Lung (tissue), 12 donors: ENCODE data around the gene ACSL5. TPM values are rescaled to one million over a fixed set of nuclear protein-coding genes. Genes with fewer than 3 reads are reported as not detected.
"Not testable (repeated sequence)": the region's sequence is repeated elsewhere in the genome, so short reads cannot be mapped to it uniquely, and the experiment has no call there.

ENCODE experiments used
- ATAC-seq: fragments of 200-7000 bp; cut with Tn5 transposase; one replicate; pipeline ENCODE4 v1.9.1; 2020; ENCODE audit warnings: moderate number of reproducible peaks; ENCODE audit not compliant: insufficient read depth, low FRiP score
- DNase-seq, 3 donors: peaks; one replicate each; pipeline ENCODE4 v3.0.0-alpha.2; 2013 to 2017
- H3K27ac ChIP-seq, 2 donors: one replicate each; pipeline ENCODE4 v1.5.1; 2013; ENCODE audit warnings: mild to moderate bottlenecking in 2 of 2, moderate library complexity in 2 of 2, control low read depth in 1 of 2, inconsistent platforms in 1 of 2, low read depth in 1 of 2, low read length in 1 of 2
- H3K27me3 ChIP-seq, 3 donors: one replicate each; pipeline ENCODE4 v1.5.1; 2013; ENCODE audit warnings: low read length in 2 of 3; ENCODE audit not compliant: control insufficient read depth in 3 of 3, insufficient read depth in 3 of 3
- H3K36me3 ChIP-seq, 4 donors: one replicate each; pipeline ENCODE4 v1.5.1; 2013; ENCODE audit warnings: low read length in 4 of 4, mild to moderate bottlenecking in 1 of 4, moderate library complexity in 1 of 4; ENCODE audit not compliant: control insufficient read depth in 4 of 4, insufficient read depth in 4 of 4
- H3K4me1 ChIP-seq, 5 donors: one replicate each; pipeline ENCODE4 v1.5.1; 2013; ENCODE audit warnings: low read length in 5 of 5, mild to moderate bottlenecking in 2 of 5, moderate library complexity in 1 of 5; ENCODE audit not compliant: control insufficient read depth in 5 of 5, insufficient read depth in 5 of 5
- H3K4me3 ChIP-seq: one replicate; pipeline ENCODE4 v1.5.1; 2013; ENCODE audit warnings: mild to moderate bottlenecking, control low read depth, moderate library complexity
- H3K9ac ChIP-seq, 2 donors: one replicate each; pipeline ENCODE4 v1.5.1; 2013; ENCODE audit warnings: low read length in 2 of 2, control low read depth in 1 of 2; ENCODE audit not compliant: insufficient read depth in 1 of 2
- H3K9me3 ChIP-seq, 4 donors: one replicate each; pipeline ENCODE4 v1.5.1; 2013; ENCODE audit warnings: low read length in 3 of 4, mild to moderate bottlenecking in 1 of 4, moderate library complexity in 1 of 4; ENCODE audit not compliant: control insufficient read depth in 4 of 4, insufficient read depth in 3 of 4
- CTCF ChIP-seq: IDR thresholded peaks from 2 replicates; pipeline ENCODE4 v1.5.1; 2012; ENCODE audit warnings: mild to moderate bottlenecking; ENCODE audit errors: control extremely low read depth, extremely low read depth
- WGBS, 2 donors: extraction: QIAGEN DNeasy Blood & Tissue Kit; methylation state at CpG; one replicate each; pipeline ENCODE4 v1.1.7; 2013; 5-methylcytosine and 5-hydroxymethylcytosine counted together
- polyA plus RNA-seq, 2 donors: library from polyadenylated mRNA; stranded (reverse); fragments of 200-250 nt; gene quantifications; one replicate each; pipeline ENCODE4 v1.2.1, GENCODE V29; 2013
- total RNA-seq, 2 donors: library from RNA; depleted of rRNA in 1 of 2; stranded (reverse); fragments of >200 nt in 1 of 2; gene quantifications; one replicate each; pipeline ENCODE4 v1.2.1, GENCODE V29; 2014 to 2021
- donor health status: control.
- donor health status: control.
- donor health status: Bipolar disorder and iron deficiency.
- donor health status: healthy.
- donor health status: DM: yes; HTN: yes; CAD: no.

Gene ACSL5
- total and polyA plus RNA-seq, 4 donors, result 46.1 to 71.0 (median 62.3) TPM

GRCh38 chr10:112456533-112456932, 82.6 kb downstream of the ACSL5 start:
- WGBS, 2 donors, result 92 to 94% methylated on average over 2 of the region's 2 CpGs
- DNase-seq (no peak), ATAC-seq (no peak)
- Histone ChIP-seq H3K36me3 (peaks cover 0 to 4% (median 2%) of the 10 kb centered on the region in 4 donors), H3K27ac (no peak overlapping the region), H3K9ac (no peak overlapping the region), H3K4me1 (peaks cover 0 to 1% (median 0%) of the 10 kb centered on the region in 5 donors), H3K27me3 (no peaks in the 10 kb centered on the region), H3K4me3 (no peak overlapping the region), H3K9me3 (peaks cover 0 to 3% (median 0%) of the 10 kb centered on the region in 4 donors)
- TF ChIP-seq CTCF, result no peak

- WGBS, 2 donors, result 94 to 95% methylated on average over 2 of the region's 2 CpGs
- Histone ChIP-seq H3K9ac (no peak overlapping the region), H3K27me3 (no peaks in the 10 kb centered on the region), H3K27ac (no peak overlapping the region), H3K36me3 (peaks cover 3 to 15% (median 8%) of the 10 kb centered on the region in 4 donors), H3K4me3 (no peak overlapping the region), H3K4me1 (peaks cover 0 to 1% (median 0%) of the 10 kb centered on the region in 5 donors), H3K9me3 (no peaks in the 10 kb centered on the region)
- ATAC-seq, result no peak
- no peak for TF ChIP-seq CTCF
- no peak for DNase-seq
Measured at GRCh38 chr10:112460366-112460765, 86.5 kb downstream of the ACSL5 start.

GRCh38 chr10:112461029-112461887, 87.3 kb downstream of the ACSL5 start:
- peaks cover 6 to 16% (median 11%) of the 10 kb centered on the region in 4 donors for H3K36me3 ChIP-seq
- H3K27me3 ChIP-seq, result no peaks in the 10 kb centered on the region
- H3K9ac ChIP-seq, result no peak overlapping the region
- 97 to 99% methylated on average over 4 of the region's 4 CpGs for WGBS, 2 donors
- DNase-seq, result no peak
- H3K27ac ChIP-seq, result no peak overlapping the region
- no peak overlapping the region for H3K4me3 ChIP-seq
- H3K4me1 ChIP-seq, result peaks cover 0 to 1% (median 0%) of the 10 kb centered on the region in 5 donors
- no peaks in the 10 kb centered on the region for H3K9me3 ChIP-seq
- no peak for TF ChIP-seq CTCF
- ATAC-seq, result no peak

- not testable (repeated sequence) for H3K4me3 ChIP-seq, ATAC-seq, DNase-seq, H3K4me1 ChIP-seq, H3K27me3 ChIP-seq, H3K9ac ChIP-seq, H3K27ac ChIP-seq, H3K9me3 ChIP-seq
- 96 to 97% methylated on average over 5 of the region's 5 CpGs for WGBS, 2 donors
- peaks cover 6 to 16% (median 11%) of the 10 kb centered on the region in 4 donors for H3K36me3 ChIP-seq
Measured at GRCh38 chr10:112464074-112464473, 90.2 kb downstream of the ACSL5 start.
